COR-L47 (cell line): ENCODE results near the gene CD244.

Experiments
- DNase-seq: peaks from one replicate; lab custom pipeline; 2025; lab: John Stamatoyannopoulos, UW

CD244 gene

DNA sequence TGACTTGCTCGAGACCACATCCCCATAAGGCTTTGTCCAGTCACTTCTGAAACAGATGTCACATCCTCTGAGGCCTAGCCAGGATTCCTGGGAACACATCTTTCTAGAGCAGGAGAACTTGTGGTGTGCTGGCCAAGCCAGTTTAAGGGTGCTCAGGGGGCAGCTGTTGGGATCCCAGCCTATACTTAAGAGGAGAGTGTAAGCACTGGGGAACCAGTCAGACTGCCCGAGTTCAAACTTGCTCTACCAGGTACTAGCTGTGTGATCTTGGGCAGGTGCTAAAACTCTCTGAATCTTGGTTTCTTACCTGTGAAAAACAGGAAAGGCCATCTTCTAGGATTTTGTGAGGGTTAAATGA is 82.3 kb downstream of the CD244 start:
- DNase-seq: no peak
